Peyer's patch (tissue), 4 donors: Measurements from ENCODE around the gene RIMS4.

ENCODE experiments used
- POLR2A ChIP-seq, 2 donors: fragments of 450-650 bp; IDR thresholded peaks; one replicate each; pipeline ENCODE4 v1.5.1; 2017; ENCODE audit warnings: antibody characterized with exemption in 2 of 2, mild to moderate bottlenecking in 2 of 2, moderate library complexity in 2 of 2
- TF ChIP-seq, protein P1 (sequence below), 6 experiments: fragments of 450-650 bp in 4 of 6; fragments of 200-600 bp in 2 of 6; sonication (generic) in 1 of 6; IDR thresholded peaks; one replicate each; pipeline ENCODE4 v1.5.1; 2017 to 2019; ENCODE audit warnings: antibody characterized with exemption in 6 of 6, mild to moderate bottlenecking in 3 of 6, moderate library complexity in 1 of 6

DNA sequence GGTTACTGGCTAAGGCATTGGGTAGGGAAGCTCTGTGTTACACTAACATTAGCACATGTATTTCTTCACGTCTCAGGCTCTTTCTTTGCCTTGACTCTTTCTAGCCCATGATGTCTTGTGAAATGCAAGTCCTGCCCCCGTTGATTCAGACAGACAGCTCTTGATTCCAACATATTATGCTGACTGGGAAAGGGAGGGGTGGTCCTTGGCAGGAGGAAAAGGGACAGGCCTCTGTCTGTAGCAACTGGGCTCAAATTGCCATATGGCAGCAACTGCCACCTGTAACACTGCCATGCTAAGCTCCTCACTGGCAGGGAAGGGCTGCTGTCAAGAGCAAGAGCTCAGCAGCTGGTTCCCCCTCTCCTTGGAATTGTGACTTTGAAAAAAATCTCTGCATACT is 70.4 kb downstream of the RIMS4 start:
- TF ChIP-seq, protein P1, sequence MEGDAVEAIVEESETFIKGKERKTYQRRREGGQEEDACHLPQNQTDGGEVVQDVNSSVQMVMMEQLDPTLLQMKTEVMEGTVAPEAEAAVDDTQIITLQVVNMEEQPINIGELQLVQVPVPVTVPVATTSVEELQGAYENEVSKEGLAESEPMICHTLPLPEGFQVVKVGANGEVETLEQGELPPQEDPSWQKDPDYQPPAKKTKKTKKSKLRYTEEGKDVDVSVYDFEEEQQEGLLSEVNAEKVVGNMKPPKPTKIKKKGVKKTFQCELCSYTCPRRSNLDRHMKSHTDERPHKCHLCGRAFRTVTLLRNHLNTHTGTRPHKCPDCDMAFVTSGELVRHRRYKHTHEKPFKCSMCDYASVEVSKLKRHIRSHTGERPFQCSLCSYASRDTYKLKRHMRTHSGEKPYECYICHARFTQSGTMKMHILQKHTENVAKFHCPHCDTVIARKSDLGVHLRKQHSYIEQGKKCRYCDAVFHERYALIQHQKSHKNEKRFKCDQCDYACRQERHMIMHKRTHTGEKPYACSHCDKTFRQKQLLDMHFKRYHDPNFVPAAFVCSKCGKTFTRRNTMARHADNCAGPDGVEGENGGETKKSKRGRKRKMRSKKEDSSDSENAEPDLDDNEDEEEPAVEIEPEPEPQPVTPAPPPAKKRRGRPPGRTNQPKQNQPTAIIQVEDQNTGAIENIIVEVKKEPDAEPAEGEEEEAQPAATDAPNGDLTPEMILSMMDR (IDR thresholded peaks at IDR 0.05), result no peak
- TF ChIP-seq POLR2A (IDR thresholded peaks at IDR 0.05), result no peak
